GM12892 (cell line): ENCODE data around the gene PRPF4.
"Not testable (repeated sequence)": the region's sequence is repeated elsewhere in the genome, so short reads cannot be mapped to it uniquely, and the experiment has no call there.

Experiments
- DNase-seq: peaks from one replicate; pipeline ENCODE4 v3.0.0; 2011; ENCODE audit not compliant: insufficient read length
- FAIRE-seq: peaks from 2 replicates; lab custom pipeline; 2011; peaks lifted over from hg19 to GRCh38; lab: Jason Lieb, UNC
- POLR2A ChIP-seq: IDR thresholded peaks from 2 replicates; pipeline ENCODE4 v1.6.1; 2011; ENCODE audit warnings: low read depth, low read length, control low read depth
- POLR2AphosphoS5 ChIP-seq: IDR thresholded peaks from 2 replicates; pipeline ENCODE4 v1.6.1; 2011; ENCODE audit warnings: low read depth, low read length, control low read depth
- TAF1 ChIP-seq: IDR thresholded peaks from 2 replicates; pipeline ENCODE4 v1.6.1; 2011; ENCODE audit warnings: low read depth, mild to moderate bottlenecking, control low read depth, low read length, borderline replicate concordance

The PRPF4 gene

GRCh38 chr9:113246928-113247327, 28.5 kb upstream of the PRPF4 start:
- FAIRE-seq (no peak), DNase-seq (no peak)
- TF ChIP-seq TAF1 (no peak), POLR2A (no peak), POLR2AphosphoS5 (no peak)

- DNase-seq (no peak), FAIRE-seq (no peak)
- TF ChIP-seq TAF1 (no peak), POLR2A (no peak), POLR2AphosphoS5 (no peak)
These were observed 27.8 kb upstream of the PRPF4 start for GRCh38 chr9:113247640-113248039.

DNA sequence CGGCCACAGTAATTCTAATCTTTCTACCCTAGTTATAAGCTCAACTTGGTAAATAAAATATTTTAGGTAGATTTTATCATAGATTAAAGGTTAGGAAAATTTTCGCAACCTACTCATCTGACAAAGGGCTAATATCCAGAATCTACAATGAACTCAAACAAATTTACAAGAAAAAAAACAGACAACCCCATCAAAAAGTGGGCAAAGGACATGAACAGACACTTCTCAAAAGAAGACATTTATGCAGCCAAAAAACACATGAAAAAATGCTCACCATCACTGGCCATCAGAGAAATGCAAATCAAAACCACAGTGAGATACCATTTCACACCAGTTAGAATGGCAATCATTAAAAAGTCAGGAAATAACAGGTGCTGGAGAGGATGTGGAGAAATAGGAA, 25.8 kb upstream of the PRPF4 start:
- DNase-seq, FAIRE-seq: not testable (repeated sequence)

DNA sequence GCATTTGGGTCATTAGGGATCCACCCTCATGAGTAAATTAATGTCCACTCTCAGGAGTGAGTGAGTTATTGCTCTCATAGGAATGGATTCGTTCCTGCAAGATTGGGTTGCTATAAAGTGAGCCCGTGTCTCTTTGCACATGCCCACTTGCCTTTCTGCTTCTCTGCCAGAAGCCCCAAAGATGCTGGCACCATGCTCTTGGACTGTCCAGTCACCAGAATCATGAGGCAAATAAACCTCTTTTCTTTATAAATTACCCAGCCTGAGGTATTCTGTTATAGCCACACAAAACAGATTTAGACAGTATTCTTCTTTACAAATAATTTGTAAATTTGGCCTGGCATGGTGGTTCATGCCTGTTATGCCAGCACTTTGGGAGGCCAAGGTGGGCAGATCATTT, 24.7 kb upstream of the PRPF4 start:
- DNase-seq (no peak), FAIRE-seq (no peak)
- no peak for TF ChIP-seq POLR2AphosphoS5
- no peak for TF ChIP-seq POLR2A
- no peak for TF ChIP-seq TAF1

GRCh38 chr9:113254991-113255390, 20.5 kb upstream of the PRPF4 start:
- no peak for DNase-seq
- no peak for FAIRE-seq
- TF ChIP-seq POLR2AphosphoS5 = no peak
- no peak for TF ChIP-seq POLR2A
- no peak for TF ChIP-seq TAF1

DNA sequence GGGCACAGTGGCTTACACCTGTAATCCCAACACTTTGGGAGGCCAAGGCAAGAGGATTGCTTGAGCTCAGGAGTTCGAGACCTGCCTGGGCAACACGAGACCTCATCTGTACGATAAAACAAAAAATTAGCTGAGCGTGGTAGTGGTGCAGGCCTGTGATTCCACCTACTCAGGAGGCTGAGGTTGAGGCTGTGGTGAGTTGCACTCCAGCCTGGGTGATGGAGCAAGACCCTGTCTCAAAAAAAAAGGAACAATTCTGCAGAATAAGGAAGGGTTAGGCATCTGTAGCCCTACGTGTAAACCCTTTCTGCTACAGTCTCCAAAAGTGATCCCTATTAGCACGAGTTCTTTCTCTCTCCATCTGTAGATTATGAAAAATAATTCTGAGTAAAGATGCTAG, 20.0 kb upstream of the PRPF4 start:
- DNase-seq (no peak), FAIRE-seq (no peak)
- TF ChIP-seq TAF1 = no peak
- no peak for TF ChIP-seq POLR2A
- no peak for TF ChIP-seq POLR2AphosphoS5

DNA sequence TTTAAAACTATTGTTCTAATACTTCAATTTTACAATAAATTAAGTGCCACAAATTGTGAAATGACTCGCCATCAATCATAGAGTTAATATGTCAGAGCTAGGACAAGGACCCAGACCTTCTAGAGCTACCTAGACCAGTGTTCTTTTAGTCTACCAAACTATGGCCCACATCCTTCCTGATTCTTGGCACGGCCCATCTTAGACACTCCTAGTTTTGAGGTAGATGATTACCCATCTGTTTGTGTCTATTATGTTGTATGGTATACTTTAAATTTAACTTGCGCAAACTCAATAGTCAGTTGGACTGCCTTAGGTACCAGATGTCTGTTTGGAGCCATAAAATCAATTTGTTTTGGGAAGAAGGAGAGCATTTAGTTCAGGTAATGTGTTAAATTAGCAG, 17.6 kb upstream of the PRPF4 start:
- DNase-seq = no peak
- no peak for TF ChIP-seq POLR2A
- TF ChIP-seq POLR2AphosphoS5 = no peak
- TF ChIP-seq TAF1 = no peak
- no peak for FAIRE-seq

- FAIRE-seq (no peak), DNase-seq (no peak)
- TF ChIP-seq POLR2AphosphoS5 (no peak), POLR2A (no peak), TAF1 (no peak)
These were observed 17.2 kb upstream of the PRPF4 start for GRCh38 chr9:113258282-113258681.

DNA sequence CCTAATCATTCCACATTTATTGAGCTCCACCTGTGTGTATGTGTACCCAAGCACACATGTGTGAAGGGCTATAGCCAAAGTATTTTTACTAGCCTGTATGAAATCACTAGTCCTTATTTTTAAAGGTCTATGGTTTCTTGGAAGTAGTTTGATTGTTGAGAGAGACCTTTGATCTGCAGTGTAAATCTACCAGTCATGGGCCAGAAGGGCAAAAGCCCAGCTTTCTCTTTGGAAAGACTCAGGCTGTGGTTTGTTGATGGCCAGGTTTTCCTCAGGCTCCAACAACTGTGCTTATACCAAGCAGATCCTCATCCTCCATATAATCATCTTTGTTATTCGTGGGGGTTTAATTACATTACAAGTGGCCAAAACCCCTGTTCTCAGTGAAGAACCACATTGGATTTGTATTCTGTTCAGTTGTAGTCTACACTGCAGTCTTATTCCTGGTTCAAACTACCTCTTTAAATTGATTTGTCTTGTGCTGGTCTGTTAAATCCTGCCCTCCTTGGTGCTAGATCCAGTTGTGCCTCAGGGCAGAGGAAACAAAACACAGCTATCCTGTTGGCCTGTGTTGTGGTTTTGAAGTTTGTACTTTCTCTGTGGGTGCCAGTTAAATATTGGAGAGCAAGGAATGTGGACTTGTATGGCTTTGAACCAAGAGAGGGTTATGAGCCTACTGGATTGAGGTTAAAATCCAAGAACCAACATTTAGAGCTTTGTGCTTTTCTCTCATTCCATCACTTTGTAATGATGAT, 13.4 kb upstream of the PRPF4 start:
- FAIRE-seq = no peak
- no peak for DNase-seq

DNA sequence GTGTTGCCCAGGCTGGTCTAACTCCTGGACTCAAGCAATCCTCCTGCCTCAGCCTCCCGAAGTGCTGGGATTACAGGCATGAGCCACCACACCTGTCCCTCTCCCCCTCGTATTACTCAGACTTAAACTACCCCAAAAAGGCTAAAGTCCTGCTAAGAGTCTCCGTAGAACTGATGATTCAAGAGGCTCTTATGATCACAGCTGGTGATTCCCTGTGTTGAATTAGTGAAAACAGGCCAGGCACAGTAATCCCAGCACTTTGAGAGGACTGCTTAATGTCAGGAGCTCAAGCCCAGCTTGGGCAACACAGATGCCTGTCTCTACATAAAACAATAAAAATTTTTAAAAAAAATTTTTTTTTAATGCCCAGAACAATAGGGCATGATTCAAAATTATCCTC, 9.3 kb upstream of the PRPF4 start:
- TF ChIP-seq TAF1 = no peak
- TF ChIP-seq POLR2AphosphoS5 = no peak
- TF ChIP-seq POLR2A = no peak
- no peak for DNase-seq
- no peak for FAIRE-seq

More for the DNA sequence above, 13.4 kb upstream of the PRPF4 start:
- TF ChIP-seq TAF1 (no peak), POLR2AphosphoS5 (no peak), POLR2A (no peak)

GRCh38 chr9:113267911-113268566, 7.4 kb upstream of the PRPF4 start:
- TF ChIP-seq POLR2AphosphoS5 = no peak
- TF ChIP-seq TAF1 = no peak
- no peak for TF ChIP-seq POLR2A
- DNase-seq = no peak
- no peak for FAIRE-seq

DNA sequence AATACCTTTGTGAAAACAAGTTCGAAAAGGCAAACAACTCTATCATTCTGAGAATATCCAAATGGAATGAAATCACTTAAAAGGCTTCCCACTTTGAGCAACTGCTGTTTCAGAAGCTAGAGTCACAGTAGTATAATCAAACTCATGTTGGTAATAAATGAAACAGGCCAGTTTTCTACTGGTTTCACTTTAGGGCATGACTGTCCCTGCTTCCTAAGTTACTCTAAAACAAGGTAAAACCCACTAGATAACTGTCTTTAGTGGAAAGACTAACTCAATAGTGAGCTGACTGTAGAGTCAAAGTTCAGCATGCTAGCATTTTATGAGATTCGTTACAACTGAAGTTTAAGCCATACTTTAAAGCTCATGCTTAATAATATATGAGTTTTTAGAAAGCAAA, 6.1 kb upstream of the PRPF4 start:
- no peak for TF ChIP-seq POLR2AphosphoS5
- no peak for TF ChIP-seq POLR2A
- no peak for TF ChIP-seq TAF1
- FAIRE-seq = no peak
- no peak for DNase-seq

DNA sequence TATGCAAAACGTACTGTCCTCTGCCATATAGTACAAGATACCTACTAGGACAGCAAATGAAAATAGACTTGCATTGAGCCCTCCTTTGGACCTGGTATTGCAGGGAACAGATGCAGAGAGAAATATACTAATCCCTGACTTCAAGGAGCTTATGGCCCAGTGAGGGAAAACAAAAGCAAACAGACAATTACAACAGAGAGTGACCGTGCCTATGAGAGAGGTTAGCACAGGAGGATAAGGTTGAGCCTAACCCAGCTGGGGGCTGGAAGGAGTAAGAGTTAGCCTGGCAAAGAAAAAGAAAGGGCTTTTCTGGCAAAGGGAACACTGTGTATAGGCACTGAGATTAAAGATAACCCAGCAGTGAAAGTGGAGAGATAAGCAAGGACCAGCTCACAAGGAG, 5.6 kb upstream of the PRPF4 start:
- DNase-seq (no peak), FAIRE-seq (no peak)
- TF ChIP-seq TAF1 = no peak
- TF ChIP-seq POLR2AphosphoS5 = no peak
- no peak for TF ChIP-seq POLR2A
